SK-N-SH (cell line): ENCODE measurements around the gene MLYCD. TPM values are rescaled to one million over a fixed set of nuclear protein-coding genes. Genes with fewer than 3 reads are reported as not detected.

Experiments used
- CTCF ChIA-PET: fragments of 300-600, 350-600 bp; formaldehyde crosslinking; extraction: SDS; loops from one replicate; lab custom pipeline; 2021; lab: Yijun Ruan, JAX
- POLR2A ChIA-PET: fragments of 350-600 bp; sonication (Branson Sonifier 250); formaldehyde crosslinking; extraction: SDS; loops from one replicate; lab custom pipeline; 2020; ENCODE audit warnings: antibody characterized with exemption, inconsistent platforms; lab: Yijun Ruan, JAX
- DNase-seq: peaks from one replicate; pipeline ENCODE4 v3.0.0; 2012
- H2AFZ ChIP-seq: fragments of 200-600 bp; sonication (generic); 2 replicates; pipeline ENCODE4 v1.8.1; 2016; ENCODE audit warnings: antibody characterized with exemption, mild to moderate bottlenecking, low read depth
- H3F3A ChIP-seq: fragments of 200-600 bp; sonication (generic); replicated peaks from 2 replicates; pipeline ENCODE3; 2016; ENCODE audit warnings: antibody characterized with exemption, mild to moderate bottlenecking; ENCODE audit not compliant: insufficient read depth
- H3K27ac ChIP-seq, 2 experiments: fragments of 200-500 bp in 1 of 2; fragments of 200-600 bp in 1 of 2; sonication (Bioruptor generic) in 1 of 2; sonication (generic), shearing (Covaris generic) in 1 of 2; 2 replicates each; pipeline versions ENCODE4 v1.5.1 to v1.6.1; 2014 to 2016; ENCODE audit warnings: low read depth in 2 of 2, inconsistent platforms in 1 of 2, low read length in 1 of 2, mild to moderate bottlenecking in 1 of 2, mixed read lengths in 1 of 2
- H3K27me3 ChIP-seq: fragments of 200-600 bp; sonication (generic), shearing (Covaris generic); 2 replicates; pipeline ENCODE4 v1.6.1; 2016; ENCODE audit warnings: mixed run types; ENCODE audit not compliant: insufficient read depth
- H3K36me3 ChIP-seq, 2 experiments: fragments of 200-500 bp in 1 of 2; fragments of 200-600 bp in 1 of 2; sonication (Bioruptor generic) in 1 of 2; sonication (generic) in 1 of 2; replicated peaks in 1 of 2; 2 replicates each; pipeline versions ENCODE3 to v1.5.1; 2014 to 2016; ENCODE audit warnings: low read length in 1 of 2, mild to moderate bottlenecking in 1 of 2; ENCODE audit not compliant: insufficient read depth in 2 of 2, control insufficient read depth in 1 of 2
- H3K4me1 ChIP-seq, 2 experiments: fragments of 200-500 bp in 1 of 2; fragments of 200-600 bp in 1 of 2; sonication (Bioruptor generic) in 1 of 2; sonication (generic), shearing (Covaris generic) in 1 of 2; 2 replicates each; pipeline versions ENCODE4 v1.5.1 to v1.6.1; 2014 to 2016; ENCODE audit warnings: low read depth in 1 of 2, low read length in 1 of 2, mixed run types in 1 of 2; ENCODE audit not compliant: insufficient read depth in 2 of 2, control insufficient read depth in 1 of 2
- H3K4me2 ChIP-seq: fragments of 200-600 bp; sonication (generic), shearing (Covaris generic); 2 replicates; pipeline ENCODE4 v1.6.1; 2017; ENCODE audit warnings: mixed run types
- H3K4me3 ChIP-seq, 2 experiments: fragments of 200-500 bp in 1 of 2; fragments of 200-600 bp in 1 of 2; sonication (Bioruptor generic) in 1 of 2; sonication (generic), shearing (Covaris generic) in 1 of 2; 2 replicates each; pipeline versions ENCODE4 v1.5.1 to v1.8.1; 2014 to 2016; ENCODE audit warnings: low read depth in 2 of 2, inconsistent platforms in 1 of 2, low read length in 1 of 2, mild to moderate bottlenecking in 1 of 2, mixed read lengths in 1 of 2, moderate library complexity in 1 of 2
- H3K79me2 ChIP-seq: fragments of 200-600 bp; sonication (generic); 2 replicates; pipeline ENCODE4 v1.8.1; 2017; ENCODE audit warnings: mild to moderate bottlenecking; ENCODE audit not compliant: insufficient read depth
- H3K9ac ChIP-seq: fragments of 200-600 bp; sonication (generic); 2 replicates; pipeline ENCODE4 v1.6.1; 2017; ENCODE audit warnings: mixed run types
- H3K9me2 ChIP-seq: fragments of 200-600 bp; sonication (generic); 2 replicates; pipeline ENCODE4 v1.6.1; 2017; ENCODE audit warnings: mixed run types
- H3K9me3 ChIP-seq: fragments of 200-600 bp; sonication (generic); 2 replicates; pipeline ENCODE4 v1.6.1; 2017; ENCODE audit warnings: mixed run types, mild to moderate bottlenecking, moderate library complexity
- H4K20me1 ChIP-seq: fragments of 200-600 bp; sonication (generic); 2 replicates; pipeline ENCODE4 v1.6.1; 2017; ENCODE audit warnings: mild to moderate bottlenecking, mixed run types; ENCODE audit not compliant: insufficient read depth
- EP300 ChIP-seq, 2 experiments: IDR thresholded peaks; 2 replicates each; pipeline versions ENCODE4 v1.4.0 to v1.6.1; 2012; ENCODE audit warnings: borderline replicate concordance in 1 of 2, low read depth in 1 of 2, low read length in 1 of 2
- FOXJ3 ChIP-seq: sonication (generic); formaldehyde crosslinking; IDR thresholded peaks from 2 replicates; pipeline ENCODE4 v1.5.1; 2020; ENCODE audit warnings: mild to moderate bottlenecking, missing genetic modification reagents
- JUND ChIP-seq: IDR thresholded peaks from 2 replicates; pipeline ENCODE4 v1.4.0; 2012
- MEF2A ChIP-seq: IDR thresholded peaks from 2 replicates; pipeline ENCODE4 v1.4.0; 2012; ENCODE audit warnings: low read depth, borderline replicate concordance
- MXI1 ChIP-seq: IDR thresholded peaks from 2 replicates; pipeline ENCODE4 v1.6.1; 2012; ENCODE audit warnings: mild to moderate bottlenecking, low read depth, low read length, improper control_type of control experiment
- RAD21 ChIP-seq: IDR thresholded peaks from 2 replicates; pipeline ENCODE4 v1.6.1; 2012; ENCODE audit warnings: mild to moderate bottlenecking, low read length
- REST ChIP-seq: IDR thresholded peaks from 2 replicates; pipeline ENCODE4 v1.6.1; 2012; ENCODE audit warnings: mild to moderate bottlenecking, low read depth, low read length, moderate library complexity
- WGBS: methylation state at CpG from one replicate; pipeline ENCODE4 v1.1.6; 2017; ENCODE audit warnings: low lambda C conversion rate; 5-methylcytosine and 5-hydroxymethylcytosine counted together
- polyA plus RNA-seq, 3 experiments: library from polyadenylated mRNA; depleted of rRNA; stranded (reverse); fragments of >200 nt; gene quantifications; 2 replicates each; pipeline ENCODE4 v1.2.3, GENCODE V29; 2012

Gene MLYCD
- polyA plus RNA-seq, 1 of the 3 experiments (the other 2 are of a cell fraction): 2.4 TPM

- H3K9me3 ChIP-seq: no peaks in the 10 kb centered on the region
- no peak for TF ChIP-seq MEF2A
- no peak for TF ChIP-seq EP300 (IDR thresholded peaks at IDR 0.05; ENCODE audit: borderline replicate concordance in 1 of 2, low read depth in 1 of 2, low read length in 1 of 2)
- no peak for TF ChIP-seq FOXJ3 (CRISPR knock-in tag)
- no peak for TF ChIP-seq REST
- no peak for TF ChIP-seq RAD21
- TF ChIP-seq JUND: no peak
- H3K9ac ChIP-seq: no peak overlapping the region
- no peak overlapping the region for H2AFZ ChIP-seq
- no peaks in the 10 kb centered on the region for H3K9me2 ChIP-seq
- no peaks in the 10 kb centered on the region for H4K20me1 ChIP-seq
- no peak overlapping the region for H3K4me3 ChIP-seq
- ChIA-PET POLR2A (no interaction called here), CTCF (interaction anchor here (1.1 to 3.7 kb wide), 6 partner anchors 9 to 187 kb away, joined by 3 to 23 read pairs (median 8); no protein-coding TSS in a partner anchor)
- H3K36me3 ChIP-seq: no peaks in the 10 kb centered on the region
- H3K4me1 ChIP-seq: peaks cover 0 to 5% of the 10 kb centered on the region in 2 experiments; a peak in 1 of 4 replicates
- no peak overlapping the region for H3K27ac ChIP-seq
- H3K27me3 ChIP-seq: no peaks in the 10 kb centered on the region
- H3F3A ChIP-seq: no peaks in the 10 kb centered on the region
- no peaks in the 10 kb centered on the region for H3K79me2 ChIP-seq
- DNase-seq: no peak
- 69% methylated on average over 8 of the region's 24 CpGs for WGBS
- H3K4me2 ChIP-seq: no peak overlapping the region
Observed at GRCh38 chr16:83946154-83946780, 47.4 kb downstream of the MLYCD start.

DNA sequence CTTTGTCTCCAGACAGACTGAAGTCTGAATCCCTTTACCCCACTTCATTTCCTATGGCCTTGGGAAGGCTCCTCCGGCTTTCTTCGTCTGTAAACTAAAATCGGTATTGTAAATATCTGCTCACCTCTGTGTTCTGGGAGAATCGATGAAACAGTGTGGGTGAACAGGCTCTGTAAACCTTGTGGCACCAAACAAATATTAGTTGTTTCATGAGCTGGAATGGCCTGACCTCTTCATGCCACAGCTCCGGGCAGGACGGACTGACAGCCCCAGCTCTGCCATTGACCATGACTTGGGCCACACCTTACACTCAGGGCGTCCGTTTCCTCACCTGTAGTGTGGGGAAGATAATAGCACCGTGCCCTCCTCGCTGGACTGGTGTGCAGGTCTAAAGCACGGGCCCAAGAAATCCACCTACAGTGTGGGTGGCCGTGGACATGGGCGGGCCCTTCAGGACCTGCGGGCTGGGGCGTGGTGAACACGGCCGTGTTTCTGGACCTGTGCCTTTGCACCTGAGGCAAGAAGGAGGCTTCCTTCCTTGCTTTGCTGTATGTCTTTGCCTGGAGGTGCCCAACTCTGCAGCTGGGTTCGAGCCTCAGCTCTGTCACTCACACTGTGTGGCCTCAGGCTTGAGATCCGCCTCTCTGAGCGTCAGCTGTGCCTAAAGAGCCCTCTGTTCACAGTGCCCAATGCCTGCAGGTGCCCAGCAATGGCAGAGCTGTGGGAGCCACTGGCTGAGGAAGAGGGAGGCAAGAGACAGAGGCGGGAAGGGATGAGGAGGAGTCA, 48.1 kb downstream of the MLYCD start:
- Histone ChIP-seq H3K4me3 (no peak overlapping the region), H3K4me2 (no peak overlapping the region), H3K9me2 (no peaks in the 10 kb centered on the region), H3K36me3 (no peaks in the 10 kb centered on the region)
- no peak for DNase-seq
- TF ChIP-seq MXI1: no peak
- TF ChIP-seq, all 33 proteins: peak for 0
- H3K79me2 ChIP-seq: no peaks in the 10 kb centered on the region
- 76% methylated on average over 18 of the region's 21 CpGs for WGBS
- no peaks in the 10 kb centered on the region for H3F3A ChIP-seq
- no peaks in the 10 kb centered on the region for H4K20me1 ChIP-seq
- H3K4me1 ChIP-seq: peaks cover 0 to 5% of the 10 kb centered on the region in 2 experiments; a peak in 1 of 4 replicates
- no peak overlapping the region for H3K9ac ChIP-seq
- H2AFZ ChIP-seq: no peak overlapping the region
- H3K27ac ChIP-seq: no peak overlapping the region
- H3K27me3 ChIP-seq: no peaks in the 10 kb centered on the region
- POLR2A ChIA-PET: no interaction called here
- H3K9me3 ChIP-seq: no peaks in the 10 kb centered on the region
- CTCF ChIA-PET: interaction anchor here (1.1 to 3.7 kb wide), 7 partner anchors 9 to 186 kb away, joined by 3 to 23 read pairs (median 4); no protein-coding TSS in a partner anchor
